Body of pancreas (tissue), 4 donors: Measurements from ENCODE around the gene STXBP1. TPM values are rescaled to one million over a fixed set of nuclear protein-coding genes. Genes with fewer than 3 reads are reported as not detected.
"Not testable (repeated sequence)": the region's sequence is repeated elsewhere in the genome, so short reads cannot be mapped to it uniquely, and the experiment has no call there.

Source experiments
- ATAC-seq: fragments of 150-250 bp; one replicate; pipeline ENCODE4 v1.9.1; 2016
- DNase-seq, 4 donors: peaks; one replicate each; pipeline ENCODE4 v3.0.0-alpha.2; 2019
- H3K27ac ChIP-seq, 4 donors: fragments of 200-600 bp; sonication (generic); 1 replicate in 3 of 4; 2 replicates in 1 of 4; pipeline versions ENCODE4 v1.5.1 to v1.6.1; 2016 to 2019; ENCODE audit warnings: mild to moderate bottlenecking in 1 of 4, mixed read lengths in 1 of 4, moderate library complexity in 1 of 4
- H3K27me3 ChIP-seq, 2 donors: fragments of 200-600 bp; sonication (generic); one replicate each; pipeline ENCODE4 v1.6.0; 2016; ENCODE audit warnings: mild to moderate bottlenecking in 1 of 2
- H3K36me3 ChIP-seq, 2 donors: fragments of 200-600 bp; sonication (generic); replicated peaks in 1 of 2; 2 replicates each; pipeline ENCODE4 v1.5.1; 2016; ENCODE audit warnings: low read depth in 2 of 2; ENCODE audit not compliant: insufficient read depth in 1 of 2
- H3K4me1 ChIP-seq: fragments of 200-600 bp; sonication (generic); one replicate; pipeline ENCODE4 v1.6.0; 2016
- H3K4me3 ChIP-seq, 2 donors: fragments of 200-600 bp; sonication (generic); 1 replicate in 1 of 2; 2 replicates in 1 of 2; pipeline ENCODE4 v1.5.1; 2016 to 2019
- H3K9me3 ChIP-seq, 3 donors: fragments of 200-600 bp; sonication (generic); 1 replicate in 2 of 3; 2 replicates in 1 of 3; pipeline ENCODE4 v1.5.1; 2016
- CTCF ChIP-seq, 7 experiments: fragments of 450-650 bp in 4 of 7; fragments of 200-600 bp in 3 of 7; sonication (generic) in 3 of 7; IDR thresholded peaks; one replicate each; pipeline ENCODE4 v1.5.1; 2016 to 2019; ENCODE audit warnings: antibody characterized with exemption in 7 of 7
- POLR2A ChIP-seq, 3 donors: fragments of 450-650 bp; IDR thresholded peaks; one replicate each; pipeline ENCODE4 v1.6.1; 2016; ENCODE audit warnings: antibody characterized with exemption in 3 of 3, mild to moderate bottlenecking in 2 of 3
- WGBS, 2 donors: methylation state at CpG; one replicate each; pipeline ENCODE4 v1.1.5; 2017; 5-methylcytosine and 5-hydroxymethylcytosine counted together
- intact Hi-C: fragments of 100-400 bp; cut with DNase I; formaldehyde crosslinking; loops from one replicate; pipeline ENCODE4 v1.15.1; 2023
- total RNA-seq, 2 donors: library from RNA; depleted of rRNA; stranded (reverse); fragments of >200 nt; gene quantifications; one replicate each; pipeline ENCODE4 v1.1.0, GENCODE V29; 2016

STXBP1 gene
- total RNA-seq, 2 donors from 2014 or later: 34.5 to 39.9 TPM

- Histone ChIP-seq H3K27me3 (no peaks in the 10 kb centered on the region), H3K4me3 (no peak overlapping the region), H3K9me3 (no peaks in the 10 kb centered on the region), H3K36me3 (no peaks in the 10 kb centered on the region), H3K4me1 (peaks cover 68% of the 10 kb centered on the region), H3K27ac (peak overlapping the region in 2 of 4 donors; percentile 90 to 92)
- intact Hi-C loops: no loop called here
- TF ChIP-seq POLR2A (IDR thresholded peaks at IDR 0.05): no peak
- no peak for TF ChIP-seq CTCF (IDR thresholded peaks at IDR 0.05)
- WGBS, 2 donors: 83 to 86% methylated on average over 3 of the region's 3 CpGs
- DNase-seq (no peak), ATAC-seq (no peak)
Measured at GRCh38 chr9:127571971-127572370, 40.1 kb upstream of the STXBP1 start.

DNA sequence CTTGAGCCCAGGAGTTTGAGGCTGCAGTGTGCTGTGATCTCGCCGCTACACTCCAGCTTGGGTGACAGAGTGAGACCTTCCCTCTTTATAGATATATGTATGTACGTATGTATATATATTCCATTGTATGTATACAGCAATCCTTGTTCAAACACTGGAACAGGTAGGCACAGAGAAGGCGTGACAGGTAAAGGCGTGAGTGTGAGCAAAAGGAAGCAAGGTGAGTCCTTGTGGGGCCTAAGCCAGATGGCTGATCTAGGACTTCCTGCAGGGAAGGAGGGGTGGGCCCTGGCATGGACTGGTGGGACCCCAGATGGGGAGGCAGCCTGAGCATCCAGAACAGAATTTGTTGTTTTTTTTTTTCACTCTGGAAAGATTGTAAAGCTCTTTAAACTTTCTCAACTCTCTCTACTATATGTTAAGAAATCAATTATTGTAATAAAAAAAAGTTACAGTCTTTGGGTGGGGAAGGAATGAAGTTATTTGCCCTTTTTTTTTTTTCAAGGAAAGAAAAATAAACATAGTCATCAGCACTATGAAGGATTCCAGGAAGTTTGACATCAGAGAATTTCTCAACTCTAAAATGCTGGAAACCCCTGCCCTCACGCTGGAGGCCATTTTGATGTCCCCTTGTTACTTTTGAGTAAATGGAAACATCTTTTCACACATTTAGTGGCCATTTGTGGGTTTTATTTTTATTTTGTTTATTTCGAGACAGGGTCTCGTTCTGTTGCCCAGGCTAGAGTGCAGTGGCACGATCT is 38.9 kb upstream of the STXBP1 start:
- Histone ChIP-seq H3K9me3 (no peaks in the 10 kb centered on the region), H3K4me3 (no peak overlapping the region), H3K27me3 (no peaks in the 10 kb centered on the region), H3K27ac (peak overlapping the region; percentile 86 to 94 (median 91)), H3K36me3 (no peaks in the 10 kb centered on the region), H3K4me1 (peaks cover 71% of the 10 kb centered on the region)
- ATAC-seq (no peak), DNase-seq (peak in 1 of 4 donors; percentile 46)
- intact Hi-C loops: no loop called here
- no peak for TF ChIP-seq CTCF (IDR thresholded peaks at IDR 0.05)
- TF ChIP-seq POLR2A (IDR thresholded peaks at IDR 0.05): no peak
- WGBS, 2 donors: 62 to 71% methylated on average over 9 of the region's 9 CpGs

DNA sequence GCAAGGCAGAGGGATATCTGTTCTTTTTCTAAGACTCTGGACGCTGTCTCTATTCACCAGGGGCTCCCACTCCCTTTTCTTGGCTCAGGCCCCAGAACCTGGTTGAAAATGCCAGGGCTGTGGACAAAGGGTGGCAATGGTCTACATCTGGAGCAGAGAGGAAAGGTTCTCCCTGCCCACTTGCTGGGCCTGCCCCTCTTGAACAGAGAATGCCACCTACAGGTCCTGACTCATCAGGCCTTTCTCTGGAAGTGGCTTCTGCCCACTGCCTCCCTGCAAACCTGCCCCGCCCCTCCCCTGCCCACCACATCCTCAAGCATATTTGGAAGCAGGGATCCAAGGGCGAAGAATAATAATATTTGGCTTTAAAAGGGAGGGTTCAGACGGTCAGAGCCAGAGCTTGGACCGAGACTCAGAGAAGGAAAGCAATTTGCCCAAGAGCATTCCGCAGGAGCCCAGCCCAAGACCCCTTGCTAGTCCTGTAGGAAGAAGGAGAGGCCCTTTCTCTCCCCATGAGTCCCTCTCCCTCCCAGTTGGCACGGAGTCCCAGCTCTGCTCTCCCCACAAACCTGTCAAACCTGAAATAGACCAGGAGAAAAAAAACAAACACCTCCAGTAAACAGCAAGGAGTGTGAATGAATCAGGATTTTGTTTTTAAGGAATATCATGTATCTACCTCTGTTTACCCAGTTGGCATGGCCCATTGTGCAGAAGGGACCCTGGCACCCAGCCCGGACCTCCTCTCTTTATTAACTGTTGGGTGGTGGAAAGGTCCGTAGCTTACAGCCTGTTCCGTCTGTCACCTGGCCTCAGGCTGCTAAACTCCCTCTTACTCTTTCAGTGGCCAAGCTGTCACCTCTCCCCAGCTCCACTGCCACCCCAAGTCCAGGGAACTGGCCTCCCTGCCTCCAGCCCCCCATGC is 37.7 kb upstream of the STXBP1 start:
- WGBS, 2 donors: 9 to 10% methylated on average over 10 of the region's 10 CpGs
- Histone ChIP-seq H3K9me3 (no peaks in the 10 kb centered on the region), H3K36me3 (no peaks in the 10 kb centered on the region), H3K4me3 (no peak overlapping the region), H3K27me3 (no peaks in the 10 kb centered on the region), H3K4me1 (peaks cover 83% of the 10 kb centered on the region), H3K27ac (peak overlapping the region; percentile 86 to 94 (median 91))
- peak; percentile 95 to 97 (median 96) for DNase-seq
- peak; percentile 74 for ATAC-seq
- intact Hi-C loops: no loop called here
- TF ChIP-seq POLR2A (IDR thresholded peaks at IDR 0.05) (peak in 2 of 3 donors; percentile 24 to 39), CTCF (IDR thresholded peaks at IDR 0.05) (no peak)

GRCh38 chr9:127575875-127576778 is 36.0 kb upstream of the STXBP1 start:
- intact Hi-C loops: no loop called here
- no peaks in the 10 kb centered on the region for H3K9me3 ChIP-seq
- no peaks in the 10 kb centered on the region for H3K36me3 ChIP-seq
- 77 to 82% methylated on average over 12 to 13 of the region's 13 CpGs for WGBS, 2 donors
- H3K27ac ChIP-seq: peak overlapping the region; percentile 50 to 94 (median 91)
- ATAC-seq (no peak), DNase-seq (peak in 2 of 4 donors; percentile 46 to 53)
- peaks cover 84% of the 10 kb centered on the region for H3K4me1 ChIP-seq
- H3K4me3 ChIP-seq: no peak overlapping the region
- TF ChIP-seq POLR2A (IDR thresholded peaks at IDR 0.05) (no peak), CTCF (IDR thresholded peaks at IDR 0.05) (no peak)
- H3K27me3 ChIP-seq: no peaks in the 10 kb centered on the region

DNA sequence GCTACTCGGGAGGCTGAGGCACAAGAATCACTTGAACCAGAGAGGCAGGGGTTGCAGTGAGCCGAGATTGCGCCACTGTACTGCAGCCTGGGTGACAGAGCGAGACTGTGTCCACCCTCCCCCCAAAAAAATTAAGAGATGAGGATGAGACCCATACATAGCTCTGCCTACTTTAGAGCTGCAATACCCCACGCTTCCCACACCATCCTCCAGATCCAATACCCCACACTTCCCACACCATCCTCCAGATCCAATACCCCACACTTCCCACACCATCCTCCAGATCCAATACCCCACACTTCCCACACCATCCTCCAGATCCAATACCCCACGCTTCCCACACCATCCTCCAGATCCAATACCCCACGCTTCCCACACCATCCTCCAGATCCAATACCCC is 34.9 kb upstream of the STXBP1 start:
- WGBS, 2 donors: 93 to 98% methylated on average over 6 to 7 of the region's 7 CpGs
- H3K9me3 ChIP-seq, H3K4me3 ChIP-seq, intact Hi-C loops, DNase-seq, H3K36me3 ChIP-seq, ATAC-seq, H3K27me3 ChIP-seq: not testable (repeated sequence)
- Histone ChIP-seq H3K27ac (peak overlapping the region in 2 of 4 donors; percentile 92 to 94), H3K4me1 (peaks cover 82% of the 10 kb centered on the region)
